ENCODE measurements around the gene CAPN9. TPM values are rescaled to one million over a fixed set of nuclear protein-coding genes. Genes with fewer than 3 reads are reported as not detected.
A peak's percentile ranks its signal among the peaks of the same experiment; 100 is the strongest.

The CAPN9 gene
- total and polyA plus RNA-seq, 9 of the 15 experiments (the other 6 are each of a cell fraction or from before 2014, with no cell fraction given): not detected

DNA sequence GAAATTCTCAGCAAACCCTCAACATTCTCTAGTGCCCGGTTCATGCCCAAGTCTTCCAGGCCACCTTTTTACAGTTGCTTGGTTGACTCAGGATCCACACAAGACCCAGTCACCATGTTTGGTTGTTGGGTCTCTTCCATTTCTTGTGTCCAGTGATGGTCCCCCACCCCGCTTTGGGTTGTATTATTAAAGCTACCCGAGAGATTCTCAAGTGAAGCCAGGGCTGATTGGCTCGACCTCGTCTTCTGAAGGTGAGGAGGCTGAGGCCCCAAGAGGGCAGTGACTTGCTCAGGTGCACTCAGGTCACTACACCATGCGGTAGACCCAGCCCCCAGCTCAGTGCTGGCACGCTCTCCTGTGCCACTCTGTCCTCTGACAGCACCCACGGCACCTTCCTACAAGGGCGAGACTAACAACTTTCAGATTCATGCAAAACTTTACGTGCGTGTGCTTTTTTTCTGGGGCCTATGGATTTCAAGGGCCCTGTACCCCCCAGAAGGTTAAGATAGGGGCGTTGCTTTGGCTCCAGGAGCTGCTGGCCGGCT lies 50.3 kb downstream of the CAPN9 start:
- Histone ChIP-seq H3K27me3 (ENCODE audit: control insufficient read depth in 2 of 2, insufficient read depth in 2 of 2, low read length in 2 of 2) (peaks cover 27 to 68% of the 10 kb centered on the region in 2 experiments), H3K79me2 (ENCODE audit: control insufficient read depth, insufficient read depth, low read length) (no peaks in the 10 kb centered on the region), H3K4me3 (no peak overlapping the region), H4K20me1 (replicated peaks; ENCODE audit: control insufficient read depth, insufficient read depth, low read length) (no peaks in the 10 kb centered on the region; the same call in 1 of the 2 replicates), H3K4me2 (ENCODE audit: insufficient read depth, low read length) (no peak overlapping the region; the same call in 1 of the 2 replicates), H3K36me3 (ENCODE audit: control insufficient read depth, insufficient read depth, low read length) (no peaks in the 10 kb centered on the region), H2AFZ (ENCODE audit: low read depth, low read length) (no peak overlapping the region), H3K9ac (ENCODE audit: insufficient read depth in 1 of 2, low read depth in 2 of 2, low read length in 2 of 2) (0 out of 4 replicates have a peak overlapping the region, but pooled peaks of 1 of the 2 experiments have one; percentile 15), H3K4me1 (replicated peaks in 1 of 2; ENCODE audit: control insufficient read depth in 2 of 2, insufficient read depth in 2 of 2, low read length in 2 of 2) (no peaks in the 10 kb centered on the region), H3K9me1 (ENCODE audit: control insufficient read depth, insufficient read depth, low read length) (no peaks in the 10 kb centered on the region), H3K9me3 (replicated peaks; ENCODE audit: control insufficient read depth, insufficient read depth, low read depth, low read length) (no peaks in the 10 kb centered on the region), H3K27ac (ENCODE audit: extremely low read depth, low read depth, low read length) (no peak overlapping the region)
- ChIA-PET POLR2A (interaction anchor here (0.6 to 0.7 kb wide), 2 partner anchors 34 to 1856 kb away, joined by 3 read pairs; no protein-coding TSS in a partner anchor), CTCF (ENCODE audit: low intra/inter-chr PET ratio) (interaction anchor here (0.7 to 1.7 kb wide), 4 partner anchors 121 to 806 kb away, joined by 3 to 19 read pairs (median 10); no protein-coding TSS in a partner anchor)
- 5% methylated on average over 13 of the region's 13 CpGs for WGBS (ENCODE audit: insufficient coverage, low coverage, missing lambda C conversion rate)
- no TSS peak for BruUV-seq (replicated peaks)
- no peak for ATAC-seq
- TF ChIP-seq ZNF583 (CRISPR knock-in tag; IDR thresholded peaks at IDR 0.05) (no peak), NFIX (CRISPR knock-in tag; IDR thresholded peaks at IDR 0.05; ENCODE audit: low read depth) (no peak), HDAC6 (IDR thresholded peaks at IDR 0.05; ENCODE audit: low read depth, low read length) (no peak), ZNF175 (CRISPR knock-in tag; IDR thresholded peaks at IDR 0.05; ENCODE audit: low read depth) (no peak), CEBPB (tag; IDR thresholded peaks at IDR 0.05) (no peak), PRMT5 (CRISPR knock-in tag; IDR thresholded peaks at IDR 0.05) (0 out of 2 replicates have a peak, but pooled peaks have one; percentile 32), ZNF589 (CRISPR knock-in tag; IDR thresholded peaks at IDR 0.05; ENCODE audit: low read depth) (no peak), ZNF121 (CRISPR knock-in tag; conservative IDR thresholded peaks at IDR 0.05) (no peak), MEF2D (tag; conservative IDR thresholded peaks at IDR 0.05; ENCODE audit: low read depth) (no peak), TAF9B (IDR thresholded peaks at IDR 0.05; ENCODE audit: partially characterized antibody) (no peak), KLF16 (IDR thresholded peaks at IDR 0.05) (no peak), CREM (IDR thresholded peaks at IDR 0.05; ENCODE audit: low read depth) (0 out of 2 replicates have a peak, but pooled peaks have one; percentile 8)
- TF ChIP-seq, protein P1, sequence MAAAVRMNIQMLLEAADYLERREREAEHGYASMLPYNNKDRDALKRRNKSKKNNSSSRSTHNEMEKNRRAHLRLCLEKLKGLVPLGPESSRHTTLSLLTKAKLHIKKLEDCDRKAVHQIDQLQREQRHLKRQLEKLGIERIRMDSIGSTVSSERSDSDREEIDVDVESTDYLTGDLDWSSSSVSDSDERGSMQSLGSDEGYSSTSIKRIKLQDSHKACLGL (CRISPR knock-in tag; IDR thresholded peaks at IDR 0.05; ENCODE audit: borderline replicate concordance, poor library complexity, severe bottlenecking): no peak
- TF ChIP-seq, protein P2, sequence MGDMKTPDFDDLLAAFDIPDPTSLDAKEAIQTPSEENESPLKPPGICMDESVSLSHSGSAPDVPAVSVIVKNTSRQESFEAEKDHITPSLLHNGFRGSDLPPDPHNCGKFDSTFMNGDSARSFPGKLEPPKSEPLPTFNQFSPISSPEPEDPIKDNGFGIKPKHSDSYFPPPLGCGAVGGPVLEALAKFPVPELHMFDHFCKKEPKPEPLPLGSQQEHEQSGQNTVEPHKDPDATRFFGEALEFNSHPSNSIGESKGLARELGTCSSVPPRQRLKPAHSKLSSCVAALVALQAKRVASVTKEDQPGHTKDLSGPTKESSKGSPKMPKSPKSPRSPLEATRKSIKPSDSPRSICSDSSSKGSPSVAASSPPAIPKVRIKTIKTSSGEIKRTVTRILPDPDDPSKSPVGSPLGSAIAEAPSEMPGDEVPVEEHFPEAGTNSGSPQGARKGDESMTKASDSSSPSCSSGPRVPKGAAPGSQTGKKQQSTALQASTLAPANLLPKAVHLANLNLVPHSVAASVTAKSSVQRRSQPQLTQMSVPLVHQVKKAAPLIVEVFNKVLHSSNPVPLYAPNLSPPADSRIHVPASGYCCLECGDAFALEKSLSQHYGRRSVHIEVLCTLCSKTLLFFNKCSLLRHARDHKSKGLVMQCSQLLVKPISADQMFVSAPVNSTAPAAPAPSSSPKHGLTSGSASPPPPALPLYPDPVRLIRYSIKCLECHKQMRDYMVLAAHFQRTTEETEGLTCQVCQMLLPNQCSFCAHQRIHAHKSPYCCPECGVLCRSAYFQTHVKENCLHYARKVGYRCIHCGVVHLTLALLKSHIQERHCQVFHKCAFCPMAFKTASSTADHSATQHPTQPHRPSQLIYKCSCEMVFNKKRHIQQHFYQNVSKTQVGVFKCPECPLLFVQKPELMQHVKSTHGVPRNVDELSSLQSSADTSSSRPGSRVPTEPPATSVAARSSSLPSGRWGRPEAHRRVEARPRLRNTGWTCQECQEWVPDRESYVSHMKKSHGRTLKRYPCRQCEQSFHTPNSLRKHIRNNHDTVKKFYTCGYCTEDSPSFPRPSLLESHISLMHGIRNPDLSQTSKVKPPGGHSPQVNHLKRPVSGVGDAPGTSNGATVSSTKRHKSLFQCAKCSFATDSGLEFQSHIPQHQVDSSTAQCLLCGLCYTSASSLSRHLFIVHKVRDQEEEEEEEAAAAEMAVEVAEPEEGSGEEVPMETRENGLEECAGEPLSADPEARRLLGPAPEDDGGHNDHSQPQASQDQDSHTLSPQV (IDR thresholded peaks at IDR 0.05): no peak
- in situ Hi-C loops (cut with MboI): no loop called here
- DNase-seq (ENCODE audit: extremely low read depth in 1 of 4, low spot score in 3 of 4): no peak
- FAIRE-seq: no peak
- intact Hi-C loops (cut with micrococcal nuclease): loop anchor here (5.0 to 10.0 kb wide), 4 partner anchors 165 to 805 kb away; partner anchors contain the start of genes ARV1 and TTC13
